AG20443 (cell line): Measurements from ENCODE around the gene ANKRD1.
"Not testable (repeated sequence)": the region's sequence is repeated elsewhere in the genome, so short reads cannot be mapped to it uniquely, and the experiment has no call there.

ENCODE experiments used
- DNase-seq: peaks from one replicate; pipeline ENCODE4 v3.0.0; 2012; ENCODE audit warnings: low spot score, mixed read lengths

Gene ANKRD1

GRCh38 chr10:90920986-90921666 lies at the start of gene ANKRD1:
Gene ANKRD1, minus strand, starts transcription at chr10:90921087. Its CDS starts 60 bp downstream, at chr10:90921027.
- DNase-seq = peak; percentile 80

DNA sequence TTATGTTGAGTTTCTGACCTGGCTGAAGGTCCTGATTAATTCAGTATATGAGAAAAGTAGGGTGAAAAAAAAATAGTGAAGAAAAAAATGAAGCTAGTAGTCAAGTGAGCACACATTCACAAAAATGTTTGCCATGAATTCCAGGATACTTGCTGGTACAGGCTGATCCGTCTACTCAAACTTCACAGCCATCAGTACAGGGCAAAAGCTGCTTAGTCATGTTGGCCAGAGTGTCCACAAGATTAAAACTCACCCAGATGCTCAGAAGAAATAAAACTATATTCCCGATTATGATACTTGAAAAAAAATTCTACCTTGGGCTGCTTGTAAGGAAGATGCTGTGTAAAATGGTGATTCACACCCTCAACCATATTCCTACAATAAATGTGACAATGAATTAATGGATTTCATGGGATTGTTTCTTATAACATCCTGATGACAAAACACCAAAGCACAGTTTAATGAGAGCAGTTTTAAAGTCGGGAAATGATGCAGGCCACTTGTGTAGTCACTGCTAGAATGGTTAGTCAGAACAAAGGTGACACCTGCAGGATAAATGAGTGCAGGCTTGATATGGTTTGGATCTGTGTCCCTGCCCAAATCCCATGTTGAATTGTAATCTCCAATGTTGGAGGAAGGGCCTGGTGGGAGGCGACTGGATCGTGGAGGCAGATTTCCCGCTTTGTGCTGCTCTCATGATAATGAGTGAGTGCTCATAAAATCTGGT lies 49.2 kb upstream of the ANKRD1 start:
- peak; percentile 68 for DNase-seq

DNA sequence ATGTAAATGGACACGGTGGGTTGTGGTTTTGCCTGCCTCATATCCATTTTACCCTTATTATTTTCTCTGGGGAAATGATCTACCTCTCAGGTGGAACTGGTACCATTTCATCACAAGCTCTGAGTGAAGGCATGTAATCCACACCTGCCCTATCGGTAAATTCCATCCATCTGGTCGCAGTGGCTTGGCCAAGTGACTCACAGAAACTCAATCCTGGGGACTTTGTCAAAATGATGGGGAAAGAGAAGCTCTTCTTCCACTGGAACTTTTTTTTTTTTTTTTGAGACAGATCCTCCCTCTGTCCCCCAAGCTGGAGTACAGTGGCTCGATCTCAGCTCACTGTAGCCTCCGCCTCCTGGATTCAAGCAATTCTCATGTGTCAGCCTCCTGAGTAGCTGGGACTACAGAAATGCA lies 48.2 kb upstream of the ANKRD1 start:
- DNase-seq = no peak

DNA sequence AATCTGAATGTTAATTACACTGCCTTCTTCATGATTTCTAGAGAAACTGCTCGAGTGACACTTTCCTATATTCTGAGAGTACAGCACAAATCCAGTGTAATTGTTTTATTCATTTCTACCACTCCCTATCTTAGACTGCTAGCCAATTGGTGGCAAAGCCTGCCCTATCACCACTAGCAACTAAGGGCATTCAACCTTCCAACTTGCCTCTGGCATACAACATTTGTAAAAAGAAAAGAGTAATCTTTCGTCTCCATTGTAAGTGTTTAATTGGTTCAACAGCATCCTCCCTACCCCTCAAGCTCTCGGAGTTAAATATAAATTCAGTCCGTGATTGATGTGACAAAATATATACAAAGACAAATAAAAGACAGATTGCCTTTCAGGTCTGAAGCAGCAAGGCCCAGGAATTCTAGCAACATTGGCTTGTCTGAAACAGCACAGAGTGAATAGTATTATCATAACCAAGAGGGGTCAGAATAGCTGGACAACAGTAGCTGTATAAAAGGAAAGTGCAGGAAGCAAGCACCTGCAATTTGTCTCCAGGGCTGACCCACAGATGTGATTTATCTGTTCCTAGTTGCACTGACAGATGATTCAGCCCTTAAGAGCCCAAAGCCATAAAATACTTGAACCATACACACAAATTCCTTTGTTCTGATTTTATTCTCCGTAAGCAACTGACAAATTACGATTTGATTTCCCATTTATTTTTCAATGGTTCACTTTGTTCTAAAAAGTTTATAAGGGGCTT lies 47.6 kb upstream of the ANKRD1 start:
- DNase-seq = peak; percentile 81

- DNase-seq = no peak
Measured at GRCh38 chr10:90967865-90968264, 47.0 kb upstream of the ANKRD1 start.

DNA sequence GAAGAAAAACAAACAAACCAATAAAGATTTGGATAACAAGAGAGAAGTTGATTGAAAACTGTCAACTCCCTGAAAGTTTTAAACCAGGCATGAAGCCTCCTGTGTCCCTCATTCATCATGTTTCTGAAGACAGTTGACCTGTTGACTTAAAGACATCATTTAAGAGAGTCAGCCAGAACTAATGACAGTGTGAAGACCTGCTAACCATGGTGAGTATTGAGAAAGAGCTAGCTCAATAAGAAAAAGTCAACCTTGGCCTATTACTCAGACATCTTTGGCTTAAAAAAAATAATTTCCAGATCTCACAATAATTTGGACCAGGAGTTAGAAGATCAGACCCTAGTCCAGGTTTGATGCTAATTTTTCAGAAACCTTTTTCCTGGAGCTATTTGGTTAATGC lies 45.3 kb upstream of the ANKRD1 start:
- DNase-seq = no peak

- no peak for DNase-seq
Measured at GRCh38 chr10:90965720-90966119, 44.8 kb upstream of the ANKRD1 start.

- peak; percentile 16 for DNase-seq
Measured at GRCh38 chr10:90964781-90965465, 44.0 kb upstream of the ANKRD1 start.

DNA sequence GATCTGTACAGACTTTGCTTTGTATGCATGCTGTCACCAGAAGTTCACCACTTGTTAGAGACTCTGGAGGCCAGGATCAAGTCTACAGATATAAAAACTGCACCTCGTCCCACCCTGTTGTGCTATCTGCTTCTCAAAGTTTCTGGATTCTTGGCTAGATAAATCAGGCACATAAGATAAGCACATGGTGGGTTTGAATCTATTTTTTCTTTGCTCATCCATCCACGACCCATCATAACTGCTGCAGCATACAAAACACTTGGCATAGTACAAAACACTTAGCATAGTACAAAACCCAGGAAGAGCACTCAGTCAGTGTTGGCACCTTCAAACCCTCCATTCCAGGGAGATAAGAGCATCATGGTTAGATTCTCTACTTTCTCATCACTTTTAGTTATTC lies 42.4 kb upstream of the ANKRD1 start:
- no peak for DNase-seq

DNA sequence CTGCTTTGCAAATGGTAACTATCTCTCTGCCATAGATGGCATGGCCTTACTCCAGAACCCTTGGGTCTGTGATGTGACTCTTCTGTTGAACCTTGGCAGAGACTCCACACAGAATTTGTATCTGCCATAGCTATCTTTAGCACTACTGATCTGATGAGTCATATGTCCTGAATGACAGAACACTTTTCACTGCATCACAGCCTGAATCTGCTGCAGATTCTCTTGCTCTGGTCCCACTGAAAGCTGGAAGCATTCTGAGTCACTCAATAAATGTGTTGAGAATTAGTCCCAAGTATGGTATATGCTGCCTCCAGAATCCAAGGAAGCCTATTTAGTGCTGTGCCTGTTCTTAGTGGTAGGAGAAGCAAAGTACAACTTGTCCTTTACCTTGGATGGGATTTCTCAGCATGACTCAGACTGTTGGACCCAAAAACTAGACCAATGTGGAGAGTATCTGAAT lies 39.5 kb upstream of the ANKRD1 start:
- peak; percentile 66 for DNase-seq

- DNase-seq = no peak
Measured at GRCh38 chr10:90959826-90960225, 38.9 kb upstream of the ANKRD1 start.

GRCh38 chr10:90958781-90959180 lies 37.9 kb upstream of the ANKRD1 start:
- no peak for DNase-seq

GRCh38 chr10:90947030-90947960 lies 26.4 kb upstream of the ANKRD1 start:
- no peak for DNase-seq

GRCh38 chr10:90945491-90946070 lies 24.7 kb upstream of the ANKRD1 start:
- peak; percentile 34 for DNase-seq

- DNase-seq = no peak
Measured at GRCh38 chr10:90944749-90945148, 23.9 kb upstream of the ANKRD1 start.

- DNase-seq = not testable (repeated sequence)
Measured at GRCh38 chr10:90942980-90943379, 22.1 kb upstream of the ANKRD1 start.

- no peak for DNase-seq
Measured at GRCh38 chr10:90939648-90940047, 18.8 kb upstream of the ANKRD1 start.

- DNase-seq = no peak
Measured at GRCh38 chr10:90939116-90939515, 18.2 kb upstream of the ANKRD1 start.

- DNase-seq = no peak
Measured at GRCh38 chr10:90937645-90938258, 16.9 kb upstream of the ANKRD1 start.

DNA sequence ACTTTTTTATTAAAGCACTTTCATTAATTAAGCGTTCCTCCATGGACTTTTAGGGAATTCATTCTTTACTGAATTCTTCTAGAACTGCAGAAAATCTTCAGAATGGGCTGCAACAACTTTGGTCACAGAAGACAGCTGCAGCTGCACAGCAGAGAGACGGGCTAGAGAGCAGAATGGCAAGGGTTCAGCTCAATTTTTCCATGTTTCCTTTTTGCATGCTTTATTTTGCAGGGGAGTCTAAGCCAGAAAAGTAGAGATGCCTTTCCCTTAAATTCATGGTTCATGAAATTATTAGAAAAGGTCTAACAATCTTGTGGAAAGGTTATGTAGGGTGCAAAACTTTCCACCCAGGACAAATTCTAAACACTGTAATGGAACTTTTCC lies 15.4 kb upstream of the ANKRD1 start:
- DNase-seq = no peak
